ENCODE results near the gene JAKMIP1.

The JAKMIP1 gene

GRCh38 chr4:6152869-6153705, 47.3 kb downstream of the JAKMIP1 start:
- no peak for DNase-seq (ENCODE audit: low read depth, low spot score)
- in situ Hi-C loops (cut with HindIII; ENCODE audit: low sequenced_read_pairs): no loop called here
- no peak for TF ChIP-seq CTCF (IDR thresholded peaks at IDR 0.05; ENCODE audit: low read depth, low read length)
- H3K4me3 ChIP-seq (ENCODE audit: low read depth, low read length): no peak overlapping the region

GRCh38 chr4:6150046-6150735, 50.2 kb downstream of the JAKMIP1 start:
- H3K4me3 ChIP-seq (ENCODE audit: low read depth, low read length): no peak overlapping the region
- no peak for DNase-seq (ENCODE audit: low read depth, low spot score)
- in situ Hi-C loops (cut with HindIII; ENCODE audit: low sequenced_read_pairs): no loop called here
- TF ChIP-seq CTCF (IDR thresholded peaks at IDR 0.05; ENCODE audit: low read depth, low read length): no peak

- no peak for TF ChIP-seq CTCF (IDR thresholded peaks at IDR 0.05; ENCODE audit: low read depth, low read length)
- in situ Hi-C loops (cut with HindIII; ENCODE audit: low sequenced_read_pairs): no loop called here
- no peak for DNase-seq (ENCODE audit: low read depth, low spot score)
- H3K4me3 ChIP-seq (ENCODE audit: low read depth, low read length): no peak overlapping the region
These were observed 51.7 kb downstream of the JAKMIP1 start for GRCh38 chr4:6148506-6149205.

GRCh38 chr4:6147441-6147840, 52.9 kb downstream of the JAKMIP1 start:
- no peak for TF ChIP-seq CTCF (IDR thresholded peaks at IDR 0.05; ENCODE audit: low read depth, low read length)
- in situ Hi-C loops (cut with HindIII; ENCODE audit: low sequenced_read_pairs): no loop called here
- H3K4me3 ChIP-seq (ENCODE audit: low read depth, low read length): no peak overlapping the region
- no peak for DNase-seq (ENCODE audit: low read depth, low spot score)

- no peak overlapping the region for H3K4me3 ChIP-seq (ENCODE audit: low read depth, low read length)
- DNase-seq (ENCODE audit: low read depth, low spot score): no peak
- no peak for TF ChIP-seq CTCF (IDR thresholded peaks at IDR 0.05; ENCODE audit: low read depth, low read length)
- in situ Hi-C loops (cut with HindIII; ENCODE audit: low sequenced_read_pairs): no loop called here
These were observed 56.7 kb downstream of the JAKMIP1 start for GRCh38 chr4:6143603-6144181.

- H3K4me3 ChIP-seq (ENCODE audit: low read depth, low read length): no peak overlapping the region
- no peak for TF ChIP-seq CTCF (IDR thresholded peaks at IDR 0.05; ENCODE audit: low read depth, low read length)
- DNase-seq (ENCODE audit: low read depth, low spot score): no peak
- in situ Hi-C loops (cut with HindIII; ENCODE audit: low sequenced_read_pairs): no loop called here
These were observed 57.3 kb downstream of the JAKMIP1 start for GRCh38 chr4:6142935-6143602.
